Hematopoietic multipotent progenitor cell treated with erythropoietin and hydrocortisone succinate and interleukin-3 and kit ligand, for 8 days (in vitro differentiated cells): ENCODE data around the gene RPL27.
"Not testable (repeated sequence)": the region's sequence is repeated elsewhere in the genome, so short reads cannot be mapped to it uniquely, and the experiment has no call there.

Experiments used
- DNase-seq: peaks from one replicate; pipeline ENCODE4 v3.0.0-alpha.2; 2015

The RPL27 gene

DNA sequence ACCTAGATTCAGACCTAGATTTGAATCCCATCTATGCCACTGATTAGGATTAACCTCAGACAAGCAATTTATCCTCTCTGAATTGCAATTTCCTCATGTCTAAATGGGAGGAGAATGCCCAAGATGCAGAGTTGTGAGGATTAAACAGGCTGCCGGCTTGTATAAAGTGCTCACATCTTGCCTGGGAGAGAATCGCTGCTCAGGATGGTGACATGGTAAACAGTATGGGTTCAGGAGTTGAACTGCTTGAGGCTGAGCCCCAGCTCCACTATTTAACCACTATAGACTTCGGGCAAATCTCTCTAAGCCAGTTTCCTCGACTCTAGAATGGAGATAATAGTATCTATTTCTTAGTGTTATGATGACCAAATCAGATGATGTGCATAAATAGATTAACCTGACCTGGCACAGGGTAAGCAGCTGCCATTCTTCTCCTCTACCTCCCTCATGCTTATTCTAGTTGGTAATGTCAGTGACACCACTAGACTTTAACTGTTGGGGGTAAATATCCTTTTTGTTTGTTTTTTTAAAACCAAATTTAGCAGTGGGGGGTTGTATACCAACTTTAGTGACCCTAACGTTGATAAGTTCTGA, 732 bp upstream of the RPL27 start:
- DNase-seq: no peak

DNA sequence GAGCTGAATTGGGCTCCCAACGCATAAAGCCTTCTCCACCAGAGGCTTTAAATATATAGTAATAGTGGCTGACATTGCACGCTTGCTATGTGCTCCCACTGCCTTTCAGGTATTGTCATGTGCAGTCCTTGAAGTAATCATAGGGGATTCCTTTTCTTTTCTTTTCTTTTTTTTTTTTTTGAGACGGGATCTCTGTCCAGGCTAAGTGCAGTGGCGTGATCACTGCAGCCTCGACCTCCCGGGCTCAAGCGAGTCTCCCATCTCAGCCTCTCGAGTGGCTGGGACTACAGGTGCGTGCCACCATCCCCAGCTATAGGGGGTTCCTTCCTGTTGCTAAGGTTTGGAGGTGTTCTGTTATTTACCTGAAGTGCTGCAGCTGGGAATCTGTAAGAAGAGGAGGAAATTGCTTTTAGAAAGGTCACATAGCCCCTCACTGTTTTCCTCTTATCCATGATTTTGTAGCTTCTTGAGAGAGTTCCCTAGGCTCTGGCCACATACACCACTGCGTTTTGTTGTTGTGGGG, 845 bp downstream of the RPL27 start:
- no peak for DNase-seq

DNA sequence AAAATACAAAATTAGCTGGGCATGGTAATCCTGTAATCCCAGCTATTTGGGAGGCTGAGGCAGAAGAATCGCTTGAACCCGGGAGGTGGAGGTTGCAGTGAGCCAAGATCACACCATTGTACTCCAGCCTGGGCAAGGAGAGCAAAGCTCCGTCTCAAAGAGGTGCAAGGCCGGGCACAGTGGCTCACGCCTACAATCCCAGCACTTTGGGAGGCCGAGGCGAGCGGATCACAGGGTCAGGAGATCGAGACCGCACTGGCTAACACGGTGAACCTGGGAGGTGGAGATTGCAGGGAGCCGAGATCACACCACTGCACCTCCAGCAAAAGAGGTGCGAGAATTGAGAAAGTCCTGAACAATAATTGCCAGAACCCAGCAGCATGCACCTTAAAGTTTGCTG, 2.7 kb downstream of the RPL27 start:
- not testable (repeated sequence) for DNase-seq

DNA sequence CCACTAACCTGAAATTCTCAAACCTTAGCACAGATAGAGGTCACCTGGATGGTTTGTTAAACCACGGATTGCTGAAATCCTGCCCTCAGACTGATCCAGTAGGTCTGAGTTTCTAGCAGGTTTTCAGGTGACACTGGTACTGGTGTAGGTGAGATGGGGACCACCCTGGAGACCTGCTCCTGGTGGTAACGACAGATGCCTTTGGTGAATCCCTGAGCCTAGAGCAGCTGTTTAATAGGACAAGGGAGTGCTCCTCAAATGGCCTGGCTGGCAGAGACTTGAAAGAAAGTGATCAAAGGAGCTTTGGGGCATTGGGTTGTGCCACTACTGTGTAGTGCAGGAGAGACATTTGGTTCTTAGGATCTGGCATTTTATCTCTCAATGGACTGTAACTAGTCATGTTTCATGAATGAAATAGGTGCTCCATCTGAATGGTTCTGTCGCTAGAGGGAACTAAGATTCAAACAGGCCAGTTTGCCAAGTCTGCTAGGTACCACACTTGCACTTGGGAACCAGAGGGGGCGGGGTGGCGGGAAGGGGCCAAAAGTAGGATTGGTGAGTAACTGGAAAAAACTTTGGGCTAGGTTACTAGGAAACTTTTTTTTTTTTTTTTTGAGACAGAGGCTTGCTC, 5.4 kb downstream of the RPL27 start:
- DNase-seq: no peak

DNA sequence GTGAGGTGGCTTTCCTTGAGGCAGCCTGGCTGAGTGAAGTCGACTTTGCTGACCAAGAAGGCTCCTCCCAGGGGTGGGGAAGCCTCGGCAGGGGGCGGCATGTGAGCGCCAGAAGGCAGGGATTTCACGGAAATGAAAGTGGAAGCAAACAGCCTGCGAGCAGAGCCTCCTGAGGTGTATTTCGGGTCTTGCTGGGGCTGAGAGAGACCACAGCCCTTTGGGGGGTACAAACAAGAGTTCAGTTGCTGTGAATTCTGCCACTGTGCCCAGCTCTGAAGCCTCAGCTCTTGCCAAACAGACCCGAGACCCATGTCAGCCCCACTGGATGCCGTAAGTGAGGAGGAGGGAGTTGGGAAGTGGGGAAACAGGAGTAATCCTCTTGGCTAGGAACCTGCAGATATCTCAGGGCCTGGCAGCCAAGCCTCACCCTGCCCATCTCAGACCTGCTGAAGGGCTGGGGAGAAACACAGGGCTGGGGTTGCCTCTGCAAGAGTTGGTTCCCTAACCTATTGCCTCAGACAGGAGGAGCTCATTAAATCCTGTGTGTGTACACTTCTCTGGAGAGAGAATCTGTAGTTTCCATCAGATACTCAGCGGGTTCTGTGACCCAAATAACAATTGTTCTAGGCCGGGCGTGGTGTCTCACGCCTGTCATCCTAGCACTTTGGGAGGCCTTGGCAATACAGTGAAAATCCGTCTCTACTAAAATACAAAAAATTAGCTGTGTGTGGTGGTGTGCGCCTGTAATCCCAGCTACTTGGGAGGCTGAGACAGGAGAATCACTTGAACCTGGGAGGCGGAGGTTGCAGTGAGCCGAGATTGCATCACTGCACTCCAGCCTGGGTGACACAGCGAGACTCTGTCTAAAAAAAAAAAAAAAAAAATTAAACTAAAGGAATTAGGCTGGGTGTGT, 8.7 kb downstream of the RPL27 start, which contains the start of gene IFI35:
IFI35 (plus strand) TSS at position 146 of the 913 bp plus-strand sequence; CDS start at position 310, 164 bp downstream.
- peak; percentile 85 for DNase-seq

DNA sequence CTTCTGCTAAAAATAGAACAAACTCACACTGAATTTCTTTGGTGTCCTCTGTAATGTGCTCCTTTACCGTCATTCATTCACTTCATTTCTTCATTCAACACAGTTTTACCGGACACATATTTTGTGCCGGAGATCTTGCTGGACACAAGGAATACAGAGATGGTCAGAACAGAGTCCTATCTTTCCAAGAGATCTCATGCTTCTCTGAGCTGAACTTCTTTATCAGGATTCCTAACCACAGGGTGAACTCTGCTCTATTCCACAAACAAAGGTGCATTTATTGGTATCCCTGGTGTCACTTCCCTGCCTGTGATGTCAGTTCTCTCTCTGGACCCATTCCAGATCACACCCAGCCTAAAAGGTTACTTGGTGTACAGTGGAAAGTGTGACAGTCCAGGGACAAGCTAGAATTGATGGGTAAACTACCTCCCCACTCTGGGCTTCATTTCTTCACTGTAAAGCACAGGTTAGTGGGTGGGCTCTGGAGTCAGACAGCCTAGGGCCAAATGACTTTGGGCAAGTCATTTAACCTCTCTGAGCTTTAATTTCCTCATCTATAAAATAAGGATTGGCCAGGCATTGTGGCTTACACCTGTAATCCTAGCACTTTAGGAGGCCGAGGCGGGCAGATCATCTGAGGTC, 12.6 kb downstream of the RPL27 start:
- DNase-seq: no peak

DNA sequence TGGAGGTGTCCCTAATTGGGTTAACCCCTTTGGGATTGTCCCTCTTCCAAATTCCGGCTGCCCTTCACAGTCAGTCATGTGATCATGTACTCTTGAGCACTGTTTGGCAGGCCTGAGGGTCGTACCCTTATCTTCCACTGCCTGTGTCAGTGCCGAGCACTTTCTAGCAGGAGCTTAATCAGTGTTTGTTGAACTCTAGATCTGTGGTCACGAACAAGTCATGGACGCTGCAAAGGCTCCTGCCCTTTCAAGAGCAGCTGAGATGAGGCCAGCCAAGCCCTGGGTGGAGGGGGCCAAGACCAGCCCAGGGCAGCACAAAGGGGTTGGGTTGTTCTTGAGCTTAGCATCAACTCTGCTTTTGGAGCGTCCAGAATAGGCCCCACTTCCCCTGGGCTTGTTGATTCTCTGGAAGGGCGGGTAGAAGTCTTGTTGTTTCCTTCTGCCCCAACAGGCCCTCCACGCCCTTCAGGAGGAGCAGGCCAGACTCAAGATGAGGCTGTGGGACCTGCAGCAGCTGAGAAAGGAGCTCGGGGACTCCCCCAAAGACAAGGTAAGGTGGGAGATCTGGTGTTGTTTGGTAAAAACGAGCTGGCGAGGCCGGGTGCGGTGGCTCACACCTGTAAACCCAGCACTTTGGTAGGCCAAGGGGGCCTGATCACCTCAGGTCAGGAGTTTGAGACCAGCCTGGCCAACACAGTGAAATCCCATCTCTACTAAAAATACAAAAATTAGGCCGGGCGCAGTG, 13.7 kb downstream of the RPL27 start:
- DNase-seq: peak; percentile 77

DNA sequence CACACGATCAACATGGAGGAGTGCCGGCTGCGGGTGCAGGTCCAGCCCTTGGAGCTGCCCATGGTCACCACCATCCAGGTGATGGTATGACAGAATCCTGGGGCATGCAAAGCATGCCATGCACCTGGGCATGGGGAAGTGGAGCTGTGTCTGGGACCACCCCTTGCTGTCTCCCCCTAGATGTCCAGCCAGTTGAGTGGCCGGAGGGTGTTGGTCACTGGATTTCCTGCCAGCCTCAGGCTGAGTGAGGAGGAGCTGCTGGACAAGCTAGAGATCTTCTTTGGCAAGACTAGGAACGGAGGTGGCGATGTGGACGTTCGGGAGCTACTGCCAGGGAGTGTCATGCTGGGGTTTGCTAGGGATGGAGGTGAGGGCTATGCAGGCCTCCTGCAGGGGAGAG, 15.1 kb downstream of the RPL27 start:
- DNase-seq: no peak

DNA sequence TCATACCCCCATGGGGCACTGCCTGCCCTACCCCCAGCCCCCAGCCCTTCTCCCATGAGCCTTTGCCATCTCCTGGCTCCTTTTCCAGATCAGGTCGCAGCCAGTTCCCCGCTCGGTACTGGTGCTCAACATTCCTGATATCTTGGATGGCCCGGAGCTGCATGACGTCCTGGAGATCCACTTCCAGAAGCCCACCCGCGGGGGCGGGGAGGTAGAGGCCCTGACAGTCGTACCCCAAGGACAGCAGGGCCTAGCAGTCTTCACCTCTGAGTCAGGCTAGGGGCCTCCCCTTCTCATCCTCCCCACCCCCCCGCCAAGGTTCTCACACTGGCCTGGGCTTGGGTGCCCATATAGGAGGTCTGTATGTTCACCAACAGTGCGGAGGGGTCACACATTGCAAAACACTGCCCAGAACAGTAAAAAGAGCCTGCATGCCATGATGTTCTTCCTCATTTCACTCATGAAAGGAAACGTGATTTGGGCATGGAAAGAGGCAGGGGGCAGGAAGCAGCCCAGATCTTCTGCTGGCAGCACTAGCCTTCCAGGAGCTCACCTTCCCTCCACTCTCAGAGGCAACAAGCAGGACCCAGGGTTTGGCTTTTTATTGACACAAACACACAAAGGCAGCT, 15.9 kb downstream of the RPL27 start:
- no peak for DNase-seq

DNA sequence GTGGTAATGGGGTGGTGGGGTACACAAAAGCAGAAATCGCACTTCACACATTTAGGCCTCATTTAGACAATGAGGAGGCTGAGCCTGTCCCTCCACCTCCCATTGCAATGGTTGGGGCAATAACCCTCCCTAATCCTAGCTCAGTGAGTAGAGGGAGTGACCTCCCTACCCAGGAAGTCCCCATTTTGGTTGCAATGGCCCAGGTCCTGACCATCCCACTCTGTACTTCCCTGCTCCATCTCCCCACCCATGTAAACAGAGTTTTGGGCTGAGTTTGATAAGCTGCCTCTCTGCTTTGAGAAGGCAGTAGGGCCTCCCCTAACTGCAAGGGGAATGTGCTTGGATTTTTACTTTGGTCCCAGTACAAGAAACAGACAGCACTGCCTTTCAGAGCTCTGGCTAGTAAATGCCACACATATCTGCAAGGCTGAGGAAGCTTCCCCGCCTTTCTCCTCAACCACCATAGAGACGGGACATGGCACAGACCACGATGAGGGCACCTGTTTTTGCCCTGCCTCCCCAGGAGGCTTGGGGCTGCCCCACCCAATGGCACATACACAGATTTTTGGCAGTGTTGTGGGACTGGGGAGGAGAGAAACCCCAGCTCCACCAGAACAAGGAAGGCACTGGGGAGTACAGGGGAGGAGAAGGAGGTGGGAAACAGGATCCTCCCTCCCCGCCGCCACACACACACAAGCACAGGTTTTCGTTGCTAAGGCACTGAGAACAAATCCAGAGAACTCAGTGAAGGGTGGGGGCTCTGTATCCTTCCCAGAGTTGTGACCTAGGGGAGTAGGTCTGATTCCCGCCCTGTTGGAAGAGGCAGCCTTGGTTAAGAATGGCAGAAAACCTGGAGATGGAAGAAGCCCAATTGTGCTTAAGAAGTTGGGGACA, 16.7 kb downstream of the RPL27 start:
- no peak for DNase-seq

DNA sequence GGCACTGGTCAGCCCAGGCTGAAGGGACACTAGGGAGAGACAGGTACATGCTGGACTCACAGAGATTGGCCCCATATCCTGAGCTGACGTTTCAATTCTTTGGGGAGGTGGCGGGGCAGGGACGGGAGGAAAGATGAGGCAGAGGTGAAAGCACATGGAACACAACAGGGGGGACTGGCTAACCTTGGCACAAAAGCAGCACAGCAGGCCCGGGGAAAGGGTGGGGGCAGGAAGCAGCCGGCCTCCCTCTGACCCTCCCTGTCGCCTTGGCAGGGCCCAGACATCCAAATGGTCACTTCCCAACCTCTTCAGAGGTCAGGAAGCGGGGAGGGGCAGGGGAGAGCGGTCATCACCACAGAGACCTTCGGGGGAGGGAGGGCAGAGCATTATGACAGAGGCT, 17.4 kb downstream of the RPL27 start:
- no peak for DNase-seq

DNA sequence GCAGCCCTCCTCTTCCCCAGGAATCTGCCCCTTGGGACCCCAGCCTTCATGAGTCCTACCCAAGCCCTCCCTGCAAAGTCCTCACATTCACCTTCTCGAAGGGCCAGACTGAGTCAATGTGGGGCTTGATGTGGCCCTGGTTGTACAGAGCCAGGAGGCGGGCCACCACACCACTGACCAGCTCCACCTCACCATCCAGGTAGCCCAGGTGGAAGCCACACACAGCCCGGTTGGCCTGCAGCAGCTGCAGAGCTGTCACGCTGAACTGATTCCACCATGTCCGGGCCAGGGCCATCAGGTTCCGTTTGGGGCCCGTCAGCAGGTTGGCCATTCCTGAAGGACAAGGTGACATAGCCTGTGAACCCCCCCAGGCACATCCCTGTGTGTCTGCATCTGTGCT, 18.0 kb downstream of the RPL27 start:
- DNase-seq: no peak

DNA sequence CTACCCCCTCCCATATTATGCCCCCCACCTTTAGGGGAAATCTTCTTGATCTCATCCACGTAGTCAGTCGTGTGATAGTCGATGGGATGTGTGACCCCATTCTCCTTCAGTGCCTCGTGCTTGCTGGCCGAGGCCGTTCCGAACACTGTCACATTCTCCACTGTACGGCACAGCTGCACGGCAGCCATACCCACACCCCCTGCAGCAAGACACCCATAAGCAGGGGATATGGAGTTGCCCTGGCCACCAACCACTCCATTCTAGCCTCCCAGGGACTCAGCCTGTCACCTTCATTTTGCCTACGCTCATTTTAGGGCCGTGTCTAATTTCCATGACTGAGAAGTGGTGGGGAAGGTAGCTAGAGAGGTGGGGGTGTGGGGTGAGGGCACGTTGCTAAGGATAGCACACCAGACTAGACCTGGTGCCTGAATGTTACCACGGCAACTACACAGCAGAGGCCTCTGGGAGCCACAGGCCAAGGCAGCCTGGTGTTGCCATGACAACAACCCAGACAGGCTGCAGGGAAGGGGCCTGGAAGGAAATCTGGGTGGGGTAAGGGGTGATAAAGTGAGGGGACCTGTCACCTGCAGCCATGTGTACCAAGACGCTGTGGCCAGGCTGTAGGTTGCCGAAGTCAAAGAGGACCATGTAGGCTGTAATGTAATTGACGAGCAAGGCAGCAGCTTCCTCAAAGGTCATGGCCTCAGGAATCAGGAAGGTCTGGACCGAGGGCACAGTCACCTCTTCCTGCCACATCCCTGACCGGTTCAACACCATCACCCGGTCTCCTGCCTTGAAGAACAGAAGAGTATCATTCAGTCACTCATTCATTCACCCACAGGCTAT, 20.0 kb downstream of the RPL27 start:
- DNase-seq: no peak

DNA sequence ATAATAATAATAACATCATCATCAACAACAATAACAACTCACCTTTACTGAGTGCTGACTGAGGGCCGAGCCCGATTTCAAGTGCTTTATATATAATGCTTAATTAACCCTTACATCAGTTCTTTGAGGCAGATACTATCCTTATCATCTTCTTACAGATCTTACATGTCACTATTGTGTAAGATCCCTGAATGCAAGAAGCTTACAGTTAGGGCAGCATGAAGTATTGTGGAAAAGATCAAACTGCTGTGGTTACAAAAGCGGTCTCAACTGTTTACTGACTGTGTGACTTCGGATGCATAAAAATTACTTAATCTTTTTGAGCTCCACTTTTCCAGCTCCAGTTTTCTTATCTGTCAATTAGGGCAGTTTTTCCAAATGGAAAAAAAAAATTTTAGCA, 20.7 kb downstream of the RPL27 start:
- peak; percentile 62 for DNase-seq

DNA sequence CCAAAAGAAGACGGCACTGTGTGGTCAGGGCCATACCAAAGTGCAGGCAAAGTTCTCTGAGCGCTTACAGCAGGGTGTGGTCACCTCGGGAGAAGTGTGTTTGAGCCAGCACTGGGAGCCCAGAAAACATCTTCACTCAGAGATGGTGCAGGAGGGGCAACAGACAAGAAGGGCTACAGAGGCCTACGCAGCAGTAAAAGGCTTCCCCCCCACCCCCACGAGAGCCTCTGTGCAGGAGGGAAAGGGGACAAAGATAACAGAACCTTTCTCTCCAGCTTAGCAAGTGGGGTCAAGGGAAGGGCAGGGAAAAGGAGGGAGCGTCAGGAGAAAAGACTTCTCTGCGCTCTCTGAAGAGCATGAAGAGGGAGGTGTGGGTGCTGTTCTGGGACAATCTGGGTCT, 21.2 kb downstream of the RPL27 start:
- peak; percentile 53 for DNase-seq

DNA sequence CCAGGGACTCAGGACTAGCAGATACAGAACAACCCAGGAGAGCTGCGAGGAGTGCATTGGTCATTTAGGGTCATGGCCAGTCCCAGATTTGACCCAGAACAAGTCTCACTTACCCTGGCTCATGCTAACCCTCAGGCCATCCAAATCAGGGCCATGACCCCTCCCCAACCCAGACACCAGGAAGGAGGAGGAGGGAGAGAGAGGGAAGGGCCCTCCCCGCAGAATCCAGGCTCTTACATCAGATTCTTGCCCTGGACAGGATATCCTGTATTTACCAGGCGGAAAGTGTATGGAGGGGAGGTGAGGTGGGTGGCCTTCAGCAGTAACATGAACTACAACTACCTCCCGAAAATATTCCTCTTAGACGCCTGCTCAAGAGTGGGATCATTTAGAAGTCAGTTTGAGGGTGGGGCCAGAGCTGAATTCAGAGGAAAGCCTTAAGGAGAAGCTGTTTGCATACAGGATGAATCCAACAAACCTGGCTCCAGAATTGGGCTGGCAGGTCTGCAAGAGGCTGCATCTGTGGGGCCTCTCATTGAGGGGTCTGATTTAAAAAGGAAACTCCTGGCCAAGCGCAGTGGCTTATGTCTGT, 21.9 kb downstream of the RPL27 start:
- DNase-seq: no peak

DNA sequence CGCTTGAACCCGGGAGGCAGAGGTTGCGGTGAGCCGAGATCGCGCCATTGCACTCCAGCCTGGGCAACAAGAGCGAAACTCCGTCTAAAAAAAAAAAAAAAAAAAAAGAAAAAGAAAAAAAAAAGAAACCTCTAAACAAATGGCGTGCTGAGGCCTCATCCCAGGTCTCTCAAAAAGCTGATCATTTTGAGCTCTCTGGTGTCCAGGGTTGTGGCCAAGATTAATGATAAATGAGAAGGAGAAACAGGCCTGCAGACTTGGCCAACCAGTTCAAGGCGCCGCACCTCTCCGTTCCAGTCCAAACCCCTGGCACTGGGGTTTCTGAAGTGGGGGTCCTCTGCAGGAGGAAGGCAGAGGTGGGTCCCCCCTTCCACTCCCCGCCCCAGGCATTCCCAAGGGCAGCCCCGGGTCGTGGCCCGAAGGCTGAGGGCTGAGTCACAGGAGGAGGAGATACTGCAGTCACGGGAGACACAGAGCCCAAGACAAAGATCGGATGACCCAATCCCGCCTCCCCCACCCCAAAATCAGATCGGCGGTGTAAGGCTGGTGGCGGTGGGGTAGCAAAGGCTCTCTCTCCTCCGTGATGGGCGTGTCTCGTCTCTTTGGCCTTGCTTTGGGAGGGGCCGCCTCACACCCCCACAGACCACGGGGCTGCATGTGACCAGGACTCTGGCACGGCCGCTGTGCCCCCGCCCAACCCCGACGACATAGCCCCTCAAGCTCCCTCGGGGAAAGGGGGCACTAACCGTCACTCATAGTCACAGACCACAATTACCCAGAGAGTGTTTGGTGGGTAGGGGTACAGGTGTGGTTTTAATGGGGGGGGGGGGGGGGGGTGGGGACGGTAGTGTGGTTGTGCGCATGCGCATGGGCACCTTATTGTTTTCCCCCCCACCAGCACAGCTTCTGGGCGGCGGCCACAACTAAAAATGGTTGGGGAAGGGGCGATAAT, 22.8 kb downstream of the RPL27 start:
- DNase-seq: peak; percentile 76
